Occipital lobe (tissue), 2 donors: ENCODE results near the gene RALGPS2. TPM values are rescaled to one million over a fixed set of nuclear protein-coding genes. Genes with fewer than 3 reads are reported as not detected.

Experiments
- DNase-seq: peaks from one replicate; lab custom pipeline; 2025; lab: John Stamatoyannopoulos, UW
- total RNA-seq: library from RNA; depleted of rRNA; stranded (reverse); fragments of >200 nt; gene quantifications from one replicate; pipeline ENCODE4 v1.2.3, GENCODE V29; 2014

Gene RALGPS2
- total RNA-seq, 1 donor from 2014 or later, result 91.1 TPM

- no peak for DNase-seq
These were observed 193.9 kb downstream of the RALGPS2 start for GRCh38 chr1:178918955-178919354.

GRCh38 chr1:178919581-178919980, 194.5 kb downstream of the RALGPS2 start:
- DNase-seq, result no peak

- DNase-seq, result no peak
These were observed 196.5 kb downstream of the RALGPS2 start for GRCh38 chr1:178921499-178921898.

- DNase-seq, result no peak
These were observed 198.5 kb downstream of the RALGPS2 start for GRCh38 chr1:178923512-178923911.

- DNase-seq, result no peak
These were observed 201.0 kb downstream of the RALGPS2 start for GRCh38 chr1:178926046-178926445.

GRCh38 chr1:178927003-178927402, 202.0 kb downstream of the RALGPS2 start:
- no peak for DNase-seq

GRCh38 chr1:178928041-178928440, 203.0 kb downstream of the RALGPS2 start:
- DNase-seq, result no peak

- DNase-seq, result no peak
These were observed 203.9 kb downstream of the RALGPS2 start for GRCh38 chr1:178928976-178929375.

GRCh38 chr1:178931858-178932551, 207.0 kb downstream of the RALGPS2 start:
- DNase-seq, result no peak

GRCh38 chr1:178932552-178932906, 207.5 kb downstream of the RALGPS2 start:
- no peak for DNase-seq

GRCh38 chr1:178933105-178933561, 208.1 kb downstream of the RALGPS2 start:
- no peak for DNase-seq

GRCh38 chr1:178933709-178934490, 208.9 kb downstream of the RALGPS2 start:
- DNase-seq, result no peak

GRCh38 chr1:178934546-178934945, 209.5 kb downstream of the RALGPS2 start:
- no peak for DNase-seq

GRCh38 chr1:178935610-178936009, 210.6 kb downstream of the RALGPS2 start:
- DNase-seq, result no peak

- no peak for DNase-seq
These were observed 212.7 kb downstream of the RALGPS2 start for GRCh38 chr1:178937695-178938094.

- no peak for DNase-seq
These were observed 213.3 kb downstream of the RALGPS2 start for GRCh38 chr1:178938101-178938958.

- no peak for DNase-seq
These were observed 213.9 kb downstream of the RALGPS2 start for GRCh38 chr1:178938959-178939317.

- DNase-seq, result no peak
These were observed 214.5 kb downstream of the RALGPS2 start for GRCh38 chr1:178939338-178940067.

- DNase-seq, result no peak
These were observed 215.2 kb downstream of the RALGPS2 start for GRCh38 chr1:178940068-178940765.

GRCh38 chr1:178941261-178941689, 216.2 kb downstream of the RALGPS2 start:
- no peak for DNase-seq

- no peak for DNase-seq
These were observed 216.8 kb downstream of the RALGPS2 start for GRCh38 chr1:178941849-178942248.
